Measurements from ENCODE around the gene RCN1. TPM values are rescaled to one million over a fixed set of nuclear protein-coding genes. Genes with fewer than 3 reads are reported as not detected.
A peak's percentile ranks its signal among the peaks of the same experiment; 100 is the strongest.

The RCN1 gene
- total and polyA plus RNA-seq, 5 donors from 2014 or later = 5.5 to 7.8 (median 5.8) TPM

GRCh38 chr11:32151027-32151426 lies 60.2 kb downstream of the RCN1 start:
- DNase-seq (no peak), ATAC-seq (ENCODE audit: low read depth in 2 of 2) (no peak)
- Histone ChIP-seq H3K36me3 (ENCODE audit: control insufficient read depth, insufficient read depth, low read length) (no peaks in the 10 kb centered on the region), H3K4me3 (ENCODE audit: low read depth, low read length) (no peak overlapping the region), H3K27me3 (ENCODE audit: control insufficient read depth, insufficient read depth, low read length) (peaks cover 2% of the 10 kb centered on the region), H3K27ac (ENCODE audit: insufficient read depth, low read length, poor library complexity, severe bottlenecking) (no peak overlapping the region), H3K4me1 (ENCODE audit: control insufficient read depth, insufficient read depth, low read length, poor library complexity, severe bottlenecking) (no peaks in the 10 kb centered on the region), H3K9me3 (ENCODE audit: control insufficient read depth in 2 of 2, low read length in 2 of 2) (no peaks in the 10 kb centered on the region)
- H3K27ac Mint-ChIP-seq = no peak overlapping the region
- H3K27me3 Mint-ChIP-seq = peaks cover 20% of the 10 kb centered on the region
- no peaks in the 10 kb centered on the region for H3K36me3 Mint-ChIP-seq
- H3K4me1 Mint-ChIP-seq = no peaks in the 10 kb centered on the region
- no peak overlapping the region for H3K4me3 Mint-ChIP-seq
- peaks cover 0 to 4% (median 0%) of the 10 kb centered on the region in 7 donors for H3K9me3 Mint-ChIP-seq

- Mint-ChIP-seq H3K27me3 (peaks cover 20% of the 10 kb centered on the region), H3K4me3 (no peak overlapping the region)
These were observed 61.3 kb downstream of the RCN1 start for GRCh38 chr11:32152216-32152615.

GRCh38 chr11:32152821-32153220 lies 61.9 kb downstream of the RCN1 start:
- H3K9me3 ChIP-seq (ENCODE audit: control insufficient read depth in 2 of 2, low read length in 2 of 2) = no peaks in the 10 kb centered on the region
- H3K4me3 ChIP-seq (ENCODE audit: low read depth, low read length) = no peak overlapping the region
- peaks cover 3% of the 10 kb centered on the region for H3K27me3 ChIP-seq (ENCODE audit: control insufficient read depth, insufficient read depth, low read length)
- H3K27ac ChIP-seq (ENCODE audit: insufficient read depth, low read length, poor library complexity, severe bottlenecking) = no peak overlapping the region
- no peaks in the 10 kb centered on the region for H3K4me1 ChIP-seq (ENCODE audit: control insufficient read depth, insufficient read depth, low read length, poor library complexity, severe bottlenecking)
- Mint-ChIP-seq H3K36me3 (no peaks in the 10 kb centered on the region), H3K27ac (no peak overlapping the region), H3K4me1 (no peaks in the 10 kb centered on the region), H3K9me3 (peaks cover 0 to 4% (median 0%) of the 10 kb centered on the region in 7 donors), H3K4me3 (no peak overlapping the region), H3K27me3 (peaks cover 20% of the 10 kb centered on the region)
- H3K36me3 ChIP-seq (ENCODE audit: control insufficient read depth, insufficient read depth, low read length) = no peaks in the 10 kb centered on the region
- DNase-seq (no peak), ATAC-seq (ENCODE audit: low read depth in 2 of 2) (no peak)

More at GRCh38 chr11:32152216-32152615, 61.3 kb downstream of the RCN1 start:
- no peaks in the 10 kb centered on the region for H3K4me1 Mint-ChIP-seq
- DNase-seq (no peak), ATAC-seq (ENCODE audit: low read depth in 2 of 2) (no peak)
- no peak overlapping the region for H3K4me3 ChIP-seq (ENCODE audit: low read depth, low read length)
- H3K27ac ChIP-seq (ENCODE audit: insufficient read depth, low read length, poor library complexity, severe bottlenecking) = no peak overlapping the region
- H3K36me3 Mint-ChIP-seq = no peaks in the 10 kb centered on the region
- no peaks in the 10 kb centered on the region for H3K36me3 ChIP-seq (ENCODE audit: control insufficient read depth, insufficient read depth, low read length)
- H3K9me3 ChIP-seq (ENCODE audit: control insufficient read depth in 2 of 2, low read length in 2 of 2) = no peaks in the 10 kb centered on the region
- no peaks in the 10 kb centered on the region for H3K4me1 ChIP-seq (ENCODE audit: control insufficient read depth, insufficient read depth, low read length, poor library complexity, severe bottlenecking)
- peaks cover 0 to 4% (median 0%) of the 10 kb centered on the region in 7 donors for H3K9me3 Mint-ChIP-seq
- peaks cover 3% of the 10 kb centered on the region for H3K27me3 ChIP-seq (ENCODE audit: control insufficient read depth, insufficient read depth, low read length)
- no peak overlapping the region for H3K27ac Mint-ChIP-seq

- DNase-seq = no peak
- peaks cover 0 to 4% (median 0%) of the 10 kb centered on the region in 7 donors for H3K9me3 Mint-ChIP-seq
- Histone ChIP-seq H3K9me3 (ENCODE audit: control insufficient read depth in 2 of 2, low read length in 2 of 2) (no peaks in the 10 kb centered on the region), H3K4me3 (ENCODE audit: low read depth, low read length) (no peak overlapping the region), H3K27me3 (ENCODE audit: control insufficient read depth, insufficient read depth, low read length) (peaks cover 3% of the 10 kb centered on the region), H3K36me3 (ENCODE audit: control insufficient read depth, insufficient read depth, low read length) (no peaks in the 10 kb centered on the region), H3K4me1 (ENCODE audit: control insufficient read depth, insufficient read depth, low read length, poor library complexity, severe bottlenecking) (no peaks in the 10 kb centered on the region), H3K27ac (ENCODE audit: insufficient read depth, low read length, poor library complexity, severe bottlenecking) (no peak overlapping the region)
- H3K4me3 Mint-ChIP-seq = no peak overlapping the region
- ATAC-seq (ENCODE audit: low read depth in 2 of 2) = no peak
- no peak overlapping the region for H3K27ac Mint-ChIP-seq
- no peaks in the 10 kb centered on the region for H3K4me1 Mint-ChIP-seq
- H3K36me3 Mint-ChIP-seq = no peaks in the 10 kb centered on the region
- H3K27me3 Mint-ChIP-seq = peaks cover 20% of the 10 kb centered on the region
These were observed 62.9 kb downstream of the RCN1 start for GRCh38 chr11:32153747-32154146.

- Mint-ChIP-seq H3K36me3 (no peaks in the 10 kb centered on the region), H3K27ac (no peak overlapping the region), H3K4me1 (no peaks in the 10 kb centered on the region), H3K4me3 (no peak overlapping the region), H3K27me3 (peaks cover 20% of the 10 kb centered on the region), H3K9me3 (peaks cover 0 to 3% (median 0%) of the 10 kb centered on the region in 7 donors)
- Histone ChIP-seq H3K4me3 (ENCODE audit: low read depth, low read length) (no peak overlapping the region), H3K4me1 (ENCODE audit: control insufficient read depth, insufficient read depth, low read length, poor library complexity, severe bottlenecking) (no peaks in the 10 kb centered on the region), H3K27ac (ENCODE audit: insufficient read depth, low read length, poor library complexity, severe bottlenecking) (no peak overlapping the region), H3K36me3 (ENCODE audit: control insufficient read depth, insufficient read depth, low read length) (no peaks in the 10 kb centered on the region), H3K27me3 (ENCODE audit: control insufficient read depth, insufficient read depth, low read length) (peaks cover 5% of the 10 kb centered on the region), H3K9me3 (ENCODE audit: control insufficient read depth in 2 of 2, low read length in 2 of 2) (no peaks in the 10 kb centered on the region)
- DNase-seq (peak in 1 of 3 donors; percentile 7), ATAC-seq (ENCODE audit: low read depth in 2 of 2) (no peak)
These were observed 63.4 kb downstream of the RCN1 start for GRCh38 chr11:32154275-32154674.
